SK-N-SH treated with all-trans-retinoic acid at 6 μM for 48 hours (cell line): ENCODE data around the gene ACTN1.

Experiments used
- ATAC-seq: fragments of 200-7000 bp; cut with Tn5 transposase; 3 replicates; pipeline ENCODE4 v1.9.1; 2020; ENCODE audit warnings: mild to moderate bottlenecking, moderate library complexity
- ARNTL ChIP-seq: fragments of 450-650 bp; formaldehyde crosslinking; IDR thresholded peaks from 2 replicates; pipeline ENCODE4 v1.5.0; 2020; ENCODE audit warnings: low read depth, mild to moderate bottlenecking, moderate library complexity, borderline replicate concordance
- BACH2 ChIP-seq: fragments of 250-450 bp; sonication (Bioruptor Pico); IDR thresholded peaks from 2 replicates; pipeline ENCODE4 v1.9.0; 2021; ENCODE audit warnings: mild to moderate bottlenecking, borderline replicate concordance
- CSDC2 ChIP-seq: fragments of 250-450 bp; sonication (Bioruptor Pico); IDR thresholded peaks from 2 replicates; pipeline ENCODE4 v1.5.0; 2020; ENCODE audit warnings: mild to moderate bottlenecking, moderate library complexity
- ESRRG ChIP-seq: fragments of 250-450 bp; sonication (Bioruptor Pico); IDR thresholded peaks from 2 replicates; pipeline ENCODE4 v1.6.1; 2021; ENCODE audit warnings: mild to moderate bottlenecking
- GLIS3 ChIP-seq: fragments of 250-450 bp; sonication (Bioruptor Pico); IDR thresholded peaks from 2 replicates; pipeline ENCODE4 v1.5.0; 2020; ENCODE audit warnings: mild to moderate bottlenecking, moderate library complexity
- ISL1 ChIP-seq: fragments of 250-450 bp; sonication (Bioruptor Pico); IDR thresholded peaks from 2 replicates; pipeline ENCODE4 v2.1.2; 2022; ENCODE audit warnings: mild to moderate bottlenecking, moderate library complexity
- OSR1 ChIP-seq: fragments of 250-450 bp; sonication (Bioruptor Pico); IDR thresholded peaks from 2 replicates; pipeline ENCODE4 v1.8.0; 2022; ENCODE audit warnings: moderate library complexity, mild to moderate bottlenecking, inconsistent platforms
- PPARA ChIP-seq: fragments of 250-450 bp; sonication (Bioruptor Pico); IDR thresholded peaks from 2 replicates; pipeline ENCODE4 v1.5.0; 2020; ENCODE audit warnings: mild to moderate bottlenecking, borderline replicate concordance
- RARB ChIP-seq: fragments of 250-450 bp; sonication (Bioruptor Pico); IDR thresholded peaks from 2 replicates; pipeline ENCODE4 v1.8.0; 2021; ENCODE audit warnings: mild to moderate bottlenecking, moderate library complexity
- SNAI2 ChIP-seq: fragments of 250-450 bp; sonication (Bioruptor Pico); IDR thresholded peaks from 2 replicates; pipeline ENCODE4 v1.5.0; 2020; ENCODE audit warnings: mild to moderate bottlenecking, moderate library complexity
- TCF4 ChIP-seq: fragments of 250-450 bp; sonication (Bioruptor Pico); IDR thresholded peaks from 2 replicates; pipeline ENCODE4 v1.8.0; 2021; ENCODE audit warnings: mild to moderate bottlenecking, moderate library complexity, borderline replicate concordance
- TOX ChIP-seq: fragments of 250-450 bp; sonication (Bioruptor Pico); IDR thresholded peaks from 2 replicates; pipeline ENCODE4 v1.8.0; 2021; ENCODE audit warnings: mild to moderate bottlenecking, moderate library complexity, borderline replicate concordance
- ZC3H10 ChIP-seq: fragments of 250-450 bp; sonication (Bioruptor Pico); IDR thresholded peaks from 2 replicates; pipeline ENCODE4 v1.5.1; 2021; ENCODE audit warnings: mild to moderate bottlenecking, moderate library complexity
- ZFP3 ChIP-seq: fragments of 250-450 bp; sonication (Bioruptor Pico); IDR thresholded peaks from 2 replicates; pipeline ENCODE4 v1.5.0; 2020; ENCODE audit warnings: mild to moderate bottlenecking, moderate library complexity
- ZFP30 ChIP-seq: fragments of 450-650 bp; formaldehyde crosslinking; IDR thresholded peaks from 2 replicates; pipeline ENCODE4 v1.5.0; 2022; ENCODE audit warnings: mild to moderate bottlenecking, moderate library complexity
- ZNF565 ChIP-seq: fragments of 450-650 bp; formaldehyde crosslinking; conservative IDR thresholded peaks from 2 replicates; pipeline ENCODE4 v1.5.0; 2020; ENCODE audit warnings: low read depth, mild to moderate bottlenecking, moderate library complexity
- ZNF70 ChIP-seq: fragments of 450-650 bp; formaldehyde crosslinking; IDR thresholded peaks from 2 replicates; pipeline ENCODE4 v1.5.0; 2020; ENCODE audit warnings: mild to moderate bottlenecking, moderate library complexity
- ZNF8 ChIP-seq: fragments of 450-650 bp; formaldehyde crosslinking; IDR thresholded peaks from 2 replicates; pipeline ENCODE4 v1.5.0; 2020; ENCODE audit warnings: mild to moderate bottlenecking, moderate library complexity
- TF ChIP-seq, protein P1 (sequence below): fragments of 250-450 bp; sonication (Bioruptor Pico); IDR thresholded peaks from 2 replicates; pipeline ENCODE4 v1.5.1; 2020; ENCODE audit warnings: low read depth, mild to moderate bottlenecking, moderate library complexity
- TF ChIP-seq, protein P2 (sequence below): fragments of 250-450 bp; sonication (Bioruptor Pico); IDR thresholded peaks from 2 replicates; pipeline ENCODE4 v1.8.0; 2021; ENCODE audit warnings: low read depth, mild to moderate bottlenecking, moderate library complexity, borderline replicate concordance
- TF ChIP-seq, protein P3 (sequence below): fragments of 250-450 bp; sonication (Bioruptor Pico); IDR thresholded peaks from 2 replicates; pipeline ENCODE4 v1.8.0; 2020; ENCODE audit warnings: mild to moderate bottlenecking, moderate library complexity, borderline replicate concordance
- TF ChIP-seq, protein P4 (sequence below): fragments of 250-450 bp; sonication (Bioruptor Pico); IDR thresholded peaks from 2 replicates; pipeline ENCODE4 v1.5.0; 2020; ENCODE audit warnings: mild to moderate bottlenecking, moderate library complexity
- TF ChIP-seq, protein P5 (sequence below): fragments of 250-450 bp; sonication (Bioruptor Pico); IDR thresholded peaks from 2 replicates; pipeline ENCODE4 v1.5.1; 2021; ENCODE audit warnings: mild to moderate bottlenecking, moderate library complexity

The ACTN1 gene

DNA sequence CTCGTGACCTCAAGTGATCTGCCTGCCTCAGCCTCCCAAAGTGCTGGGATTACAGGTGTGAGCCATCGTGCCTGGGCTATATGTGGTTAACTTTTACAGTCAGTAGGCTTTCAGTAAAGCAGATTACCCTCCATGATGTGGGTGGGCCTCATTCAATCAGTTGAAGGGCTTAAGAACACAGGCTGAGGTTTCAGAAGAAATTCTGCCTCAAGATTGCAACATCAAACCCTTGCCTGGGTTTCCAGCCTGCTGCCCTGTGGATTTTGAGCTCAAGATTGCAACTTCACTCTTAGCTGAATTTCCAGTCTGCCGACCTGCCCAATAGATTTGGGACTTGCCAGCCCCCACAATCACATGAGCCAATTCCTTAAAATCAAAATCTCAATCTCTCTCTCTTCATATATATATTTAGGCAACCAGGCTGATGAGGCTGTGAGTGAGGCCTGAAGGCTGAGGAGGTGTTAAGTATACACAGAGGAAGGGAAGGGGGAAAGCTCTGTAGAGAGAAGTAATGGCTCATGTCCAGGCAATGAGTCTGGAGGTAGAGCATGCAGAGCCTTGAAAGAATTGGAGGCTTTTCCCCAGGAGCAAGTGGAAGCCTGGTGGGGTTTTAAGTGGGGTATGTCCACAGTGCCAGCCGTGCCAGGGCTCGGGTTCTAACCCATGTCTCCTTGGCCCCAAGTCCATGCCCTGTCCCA is 33.3 kb upstream of the ACTN1 start:
- TF ChIP-seq ARNTL = no peak
- TF ChIP-seq, protein P1, sequence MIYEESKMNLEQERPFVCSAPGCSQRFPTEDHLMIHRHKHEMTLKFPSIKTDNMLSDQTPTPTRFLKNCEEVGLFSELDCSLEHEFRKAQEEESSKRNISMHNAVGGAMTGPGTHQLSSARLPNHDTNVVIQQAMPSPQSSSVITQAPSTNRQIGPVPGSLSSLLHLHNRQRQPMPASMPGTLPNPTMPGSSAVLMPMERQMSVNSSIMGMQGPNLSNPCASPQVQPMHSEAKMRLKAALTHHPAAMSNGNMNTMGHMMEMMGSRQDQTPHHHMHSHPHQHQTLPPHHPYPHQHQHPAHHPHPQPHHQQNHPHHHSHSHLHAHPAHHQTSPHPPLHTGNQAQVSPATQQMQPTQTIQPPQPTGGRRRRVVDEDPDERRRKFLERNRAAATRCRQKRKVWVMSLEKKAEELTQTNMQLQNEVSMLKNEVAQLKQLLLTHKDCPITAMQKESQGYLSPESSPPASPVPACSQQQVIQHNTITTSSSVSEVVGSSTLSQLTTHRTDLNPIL (CRISPR knock-in tag) = no peak
- TF ChIP-seq GLIS3 = no peak
- no peak for TF ChIP-seq PPARA (CRISPR knock-in tag)
- TF ChIP-seq CSDC2 (CRISPR knock-in tag) = no peak
- no peak for ATAC-seq

DNA sequence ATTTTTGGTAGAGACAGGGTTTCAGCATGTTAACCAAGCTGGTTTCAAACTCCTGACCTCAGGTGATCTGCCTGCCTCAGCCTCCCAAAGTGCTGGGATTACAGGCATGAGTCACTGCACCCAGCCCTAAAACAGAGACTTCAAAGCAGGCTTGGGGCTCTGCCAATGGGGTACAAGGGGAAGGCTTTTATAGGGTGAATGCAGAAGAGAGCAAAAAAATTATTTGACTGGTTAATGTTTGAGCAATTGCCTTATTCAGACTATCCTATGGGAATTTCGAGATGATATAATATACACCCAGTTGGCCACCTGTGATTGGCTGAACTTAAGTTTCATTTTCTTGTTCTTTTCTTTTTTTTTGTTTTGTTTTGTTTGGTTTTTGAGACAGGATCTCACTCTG is 31.5 kb upstream of the ACTN1 start:
- TF ChIP-seq BACH2 (CRISPR knock-in tag) (no peak), GLIS3 (no peak), ISL1 (no peak), ARNTL (no peak), ZNF565 (no peak), SNAI2 (CRISPR knock-in tag) (no peak), ZNF8 (CRISPR knock-in tag) (no peak), OSR1 (CRISPR knock-in tag) (no peak), CSDC2 (CRISPR knock-in tag) (no peak), PPARA (CRISPR knock-in tag) (no peak), ZC3H10 (CRISPR knock-in tag) (no peak), RARB (no peak), ZFP3 (no peak), TCF4 (CRISPR knock-in tag) (no peak), ESRRG (CRISPR knock-in tag) (no peak)
- TF ChIP-seq, protein P2, sequence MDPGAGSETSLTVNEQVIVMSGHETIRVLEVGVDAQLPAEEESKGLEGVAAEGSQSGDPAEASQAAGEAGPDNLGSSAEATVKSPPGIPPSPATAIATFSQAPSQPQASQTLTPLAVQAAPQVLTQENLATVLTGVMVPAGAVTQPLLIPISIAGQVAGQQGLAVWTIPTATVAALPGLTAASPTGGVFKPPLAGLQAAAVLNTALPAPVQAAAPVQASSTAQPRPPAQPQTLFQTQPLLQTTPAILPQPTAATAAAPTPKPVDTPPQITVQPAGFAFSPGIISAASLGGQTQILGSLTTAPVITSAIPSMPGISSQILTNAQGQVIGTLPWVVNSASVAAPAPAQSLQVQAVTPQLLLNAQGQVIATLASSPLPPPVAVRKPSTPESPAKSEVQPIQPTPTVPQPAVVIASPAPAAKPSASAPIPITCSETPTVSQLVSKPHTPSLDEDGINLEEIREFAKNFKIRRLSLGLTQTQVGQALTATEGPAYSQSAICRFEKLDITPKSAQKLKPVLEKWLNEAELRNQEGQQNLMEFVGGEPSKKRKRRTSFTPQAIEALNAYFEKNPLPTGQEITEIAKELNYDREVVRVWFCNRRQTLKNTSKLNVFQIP (CRISPR knock-in tag) = no peak
- TF ChIP-seq, protein P3, sequence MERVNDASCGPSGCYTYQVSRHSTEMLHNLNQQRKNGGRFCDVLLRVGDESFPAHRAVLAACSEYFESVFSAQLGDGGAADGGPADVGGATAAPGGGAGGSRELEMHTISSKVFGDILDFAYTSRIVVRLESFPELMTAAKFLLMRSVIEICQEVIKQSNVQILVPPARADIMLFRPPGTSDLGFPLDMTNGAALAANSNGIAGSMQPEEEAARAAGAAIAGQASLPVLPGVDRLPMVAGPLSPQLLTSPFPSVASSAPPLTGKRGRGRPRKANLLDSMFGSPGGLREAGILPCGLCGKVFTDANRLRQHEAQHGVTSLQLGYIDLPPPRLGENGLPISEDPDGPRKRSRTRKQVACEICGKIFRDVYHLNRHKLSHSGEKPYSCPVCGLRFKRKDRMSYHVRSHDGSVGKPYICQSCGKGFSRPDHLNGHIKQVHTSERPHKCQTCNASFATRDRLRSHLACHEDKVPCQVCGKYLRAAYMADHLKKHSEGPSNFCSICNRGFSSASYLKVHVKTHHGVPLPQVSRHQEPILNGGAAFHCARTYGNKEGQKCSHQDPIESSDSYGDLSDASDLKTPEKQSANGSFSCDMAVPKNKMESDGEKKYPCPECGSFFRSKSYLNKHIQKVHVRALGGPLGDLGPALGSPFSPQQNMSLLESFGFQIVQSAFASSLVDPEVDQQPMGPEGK (CRISPR knock-in tag) = no peak
- TF ChIP-seq, protein P4, sequence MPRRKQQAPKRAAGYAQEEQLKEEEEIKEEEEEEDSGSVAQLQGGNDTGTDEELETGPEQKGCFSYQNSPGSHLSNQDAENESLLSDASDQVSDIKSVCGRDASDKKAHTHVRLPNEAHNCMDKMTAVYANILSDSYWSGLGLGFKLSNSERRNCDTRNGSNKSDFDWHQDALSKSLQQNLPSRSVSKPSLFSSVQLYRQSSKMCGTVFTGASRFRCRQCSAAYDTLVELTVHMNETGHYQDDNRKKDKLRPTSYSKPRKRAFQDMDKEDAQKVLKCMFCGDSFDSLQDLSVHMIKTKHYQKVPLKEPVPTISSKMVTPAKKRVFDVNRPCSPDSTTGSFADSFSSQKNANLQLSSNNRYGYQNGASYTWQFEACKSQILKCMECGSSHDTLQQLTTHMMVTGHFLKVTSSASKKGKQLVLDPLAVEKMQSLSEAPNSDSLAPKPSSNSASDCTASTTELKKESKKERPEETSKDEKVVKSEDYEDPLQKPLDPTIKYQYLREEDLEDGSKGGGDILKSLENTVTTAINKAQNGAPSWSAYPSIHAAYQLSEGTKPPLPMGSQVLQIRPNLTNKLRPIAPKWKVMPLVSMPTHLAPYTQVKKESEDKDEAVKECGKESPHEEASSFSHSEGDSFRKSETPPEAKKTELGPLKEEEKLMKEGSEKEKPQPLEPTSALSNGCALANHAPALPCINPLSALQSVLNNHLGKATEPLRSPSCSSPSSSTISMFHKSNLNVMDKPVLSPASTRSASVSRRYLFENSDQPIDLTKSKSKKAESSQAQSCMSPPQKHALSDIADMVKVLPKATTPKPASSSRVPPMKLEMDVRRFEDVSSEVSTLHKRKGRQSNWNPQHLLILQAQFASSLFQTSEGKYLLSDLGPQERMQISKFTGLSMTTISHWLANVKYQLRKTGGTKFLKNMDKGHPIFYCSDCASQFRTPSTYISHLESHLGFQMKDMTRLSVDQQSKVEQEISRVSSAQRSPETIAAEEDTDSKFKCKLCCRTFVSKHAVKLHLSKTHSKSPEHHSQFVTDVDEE (CRISPR knock-in tag) = no peak
- TF ChIP-seq, protein P5, sequence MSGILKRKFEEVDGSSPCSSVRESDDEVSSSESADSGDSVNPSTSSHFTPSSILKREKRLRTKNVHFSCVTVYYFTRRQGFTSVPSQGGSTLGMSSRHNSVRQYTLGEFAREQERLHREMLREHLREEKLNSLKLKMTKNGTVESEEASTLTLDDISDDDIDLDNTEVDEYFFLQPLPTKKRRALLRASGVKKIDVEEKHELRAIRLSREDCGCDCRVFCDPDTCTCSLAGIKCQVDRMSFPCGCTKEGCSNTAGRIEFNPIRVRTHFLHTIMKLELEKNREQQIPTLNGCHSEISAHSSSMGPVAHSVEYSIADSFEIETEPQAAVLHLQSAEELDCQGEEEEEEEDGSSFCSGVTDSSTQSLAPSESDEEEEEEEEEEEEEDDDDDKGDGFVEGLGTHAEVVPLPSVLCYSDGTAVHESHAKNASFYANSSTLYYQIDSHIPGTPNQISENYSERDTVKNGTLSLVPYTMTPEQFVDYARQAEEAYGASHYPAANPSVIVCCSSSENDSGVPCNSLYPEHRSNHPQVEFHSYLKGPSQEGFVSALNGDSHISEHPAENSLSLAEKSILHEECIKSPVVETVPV = no peak
- TF ChIP-seq, protein P1 (CRISPR knock-in tag) = no peak
- ATAC-seq = no peak

DNA sequence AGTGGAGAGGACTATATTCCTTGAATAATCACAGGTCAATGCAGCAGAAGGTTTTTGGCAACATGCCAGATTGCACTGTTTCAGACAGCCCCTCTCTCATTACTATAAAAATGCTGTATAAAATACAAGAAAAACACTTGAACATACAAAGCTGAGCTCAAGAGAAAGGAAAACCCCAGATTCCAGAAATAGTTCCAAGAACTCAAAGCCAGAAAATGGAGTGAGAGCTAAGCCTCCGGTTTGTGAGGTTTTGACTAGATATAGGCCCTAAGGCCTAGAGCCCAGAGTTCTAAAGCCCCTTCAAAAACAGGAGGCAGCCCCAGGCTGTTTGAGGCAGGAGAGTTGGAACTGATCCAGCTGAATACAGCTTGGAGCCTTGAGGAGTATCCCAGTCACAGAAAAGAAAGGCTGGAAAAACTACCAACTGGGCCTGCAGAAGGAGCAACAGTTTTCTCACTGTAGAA is 29.4 kb upstream of the ACTN1 start:
- no peak for ATAC-seq
- TF ChIP-seq ZFP30 (CRISPR knock-in tag) (no peak), BACH2 (CRISPR knock-in tag) (no peak), ARNTL (no peak), GLIS3 (no peak), ZNF70 (no peak), ESRRG (CRISPR knock-in tag) (no peak), ZC3H10 (CRISPR knock-in tag) (no peak), TCF4 (CRISPR knock-in tag) (no peak), TOX (CRISPR knock-in tag) (no peak), RARB (no peak), ZNF8 (CRISPR knock-in tag) (no peak), CSDC2 (CRISPR knock-in tag) (no peak), OSR1 (CRISPR knock-in tag) (no peak)
- TF ChIP-seq, protein P2 (CRISPR knock-in tag) = no peak
- TF ChIP-seq, protein P5 = no peak
